IPS DF 4.7 (cell line): ENCODE data around the gene NDUFAF8.
A peak's percentile ranks its signal among the peaks of the same experiment; 100 is the strongest.

Source experiments
- DNase-seq: peaks from one replicate; pipeline ENCODE4 v3.0.0-alpha.2; 2013; ENCODE audit warnings: low spot score; ENCODE audit errors: extremely low read depth

NDUFAF8 gene

GRCh38 chr17:81238815-81239713, at the start of gene NDUFAF8, which contains the start of gene TEPSIN:
TSS of gene NDUFAF8 (plus strand) at chr17:81239318. CDS start at chr17:81239364, 46 bp downstream.
TSS of gene TEPSIN (minus strand) at chr17:81239055. CDS start at chr17:81239033, 22 bp downstream.
- DNase-seq: peak; percentile 94

GRCh38 chr17:81189670-81190530, 49.2 kb upstream of the NDUFAF8 start:
- no peak for DNase-seq

GRCh38 chr17:81190591-81190990, 48.5 kb upstream of the NDUFAF8 start:
- DNase-seq: no peak

GRCh38 chr17:81191116-81191515, 48.0 kb upstream of the NDUFAF8 start:
- DNase-seq: no peak

GRCh38 chr17:81191646-81192045, 47.5 kb upstream of the NDUFAF8 start:
- no peak for DNase-seq

- no peak for DNase-seq
These were observed 46.6 kb upstream of the NDUFAF8 start for GRCh38 chr17:81192386-81193050.

GRCh38 chr17:81193051-81193410, 46.1 kb upstream of the NDUFAF8 start:
- no peak for DNase-seq

- no peak for DNase-seq
These were observed 45.5 kb upstream of the NDUFAF8 start for GRCh38 chr17:81193470-81194224.

- no peak for DNase-seq
These were observed 44.8 kb upstream of the NDUFAF8 start for GRCh38 chr17:81194225-81194760.

GRCh38 chr17:81194941-81195901, 43.9 kb upstream of the NDUFAF8 start:
- no peak for DNase-seq

- DNase-seq: no peak
These were observed 43.1 kb upstream of the NDUFAF8 start for GRCh38 chr17:81195941-81196495.

- DNase-seq: no peak
These were observed 42.4 kb upstream of the NDUFAF8 start for GRCh38 chr17:81196505-81197408.

- DNase-seq: no peak
These were observed 41.7 kb upstream of the NDUFAF8 start for GRCh38 chr17:81197409-81197795.

GRCh38 chr17:81197831-81198490, 41.2 kb upstream of the NDUFAF8 start:
- DNase-seq: no peak

GRCh38 chr17:81198826-81199481, 40.2 kb upstream of the NDUFAF8 start:
- no peak for DNase-seq

- no peak for DNase-seq
These were observed 39.7 kb upstream of the NDUFAF8 start for GRCh38 chr17:81199482-81199830.

GRCh38 chr17:81200201-81200600, 38.9 kb upstream of the NDUFAF8 start:
- DNase-seq: no peak
